Stomach (tissue), 4 donors: ENCODE results near the gene TTC3.

Experiments
- CTCF ChIP-seq, 7 experiments: fragments of 450-650 bp in 4 of 7; fragments of 200-600 bp in 3 of 7; sonication (generic) in 3 of 7; IDR thresholded peaks; one replicate each; pipeline ENCODE4 v1.5.1; 2016 to 2019; ENCODE audit warnings: antibody characterized with exemption in 7 of 7, control low read depth in 2 of 7, mild to moderate bottlenecking in 1 of 7
- POLR2A ChIP-seq, 4 donors: fragments of 450-650 bp; IDR thresholded peaks; one replicate each; pipeline ENCODE4 v1.6.1; 2016; ENCODE audit warnings: antibody characterized with exemption in 4 of 4, control low read depth in 2 of 4, mild to moderate bottlenecking in 1 of 4, moderate library complexity in 1 of 4

- TF ChIP-seq CTCF (IDR thresholded peaks at IDR 0.05), result no peak
- no peak for TF ChIP-seq POLR2A (IDR thresholded peaks at IDR 0.05)
These were observed 33.9 kb downstream of the TTC3 start for GRCh38 chr21:37106998-37107397.
